Breast epithelium (tissue), 4 donors: ENCODE results near the gene INPPL1. TPM values are rescaled to one million over a fixed set of nuclear protein-coding genes. Genes with fewer than 3 reads are reported as not detected.

Source experiments
- DNase-seq, 2 donors: peaks; one replicate each; pipeline ENCODE4 v3.0.0-alpha.2; 2019; ENCODE audit warnings: low spot score in 2 of 2
- H3K27ac ChIP-seq, 2 donors: fragments of 200-600 bp; sonication (generic) in 1 of 2; one replicate each; pipeline ENCODE4 v1.5.1; 2016 to 2019; ENCODE audit warnings: mild to moderate bottlenecking in 1 of 2
- H3K27me3 ChIP-seq, 2 donors: fragments of 200-600 bp; sonication (generic) in 1 of 2; one replicate each; pipeline versions ENCODE4 v1.5.1 to v1.6.0; 2017 to 2019; ENCODE audit warnings: control low read depth in 1 of 2, mild to moderate bottlenecking in 1 of 2
- H3K36me3 ChIP-seq: fragments of 200-600 bp; one replicate; pipeline ENCODE4 v1.5.1; 2019
- H3K4me1 ChIP-seq, 2 donors: fragments of 200-600 bp; sonication (generic); one replicate each; pipeline ENCODE4 v1.5.1; 2016 to 2019; ENCODE audit warnings: control low read depth in 1 of 2
- H3K4me3 ChIP-seq, 3 donors: fragments of 200-600 bp; sonication (generic); 1 replicate in 2 of 3; 2 replicates in 1 of 3; pipeline ENCODE4 v1.5.1; 2016 to 2019; ENCODE audit warnings: mild to moderate bottlenecking in 3 of 3, moderate library complexity in 2 of 3
- H3K9me3 ChIP-seq, 2 donors: fragments of 200-600 bp; sonication (generic) in 1 of 2; one replicate each; pipeline ENCODE4 v1.5.1; 2016 to 2019; ENCODE audit warnings: control low read depth in 1 of 2
- CTCF ChIP-seq, 3 donors: fragments of 450-650 bp; IDR thresholded peaks; one replicate each; pipeline ENCODE4 v1.5.1; 2016 to 2017; ENCODE audit warnings: antibody characterized with exemption in 3 of 3, mild to moderate bottlenecking in 3 of 3, moderate library complexity in 3 of 3
- POLR2A ChIP-seq: fragments of 450-650 bp; IDR thresholded peaks from one replicate; pipeline ENCODE4 v1.6.1; 2016; ENCODE audit warnings: antibody characterized with exemption, mild to moderate bottlenecking, moderate library complexity
- POLR2AphosphoS5 ChIP-seq, 3 donors: sonication (generic); formaldehyde crosslinking; IDR thresholded peaks; one replicate each; pipeline ENCODE4 v1.6.1; 2017; ENCODE audit warnings: antibody characterized with exemption in 3 of 3
- intact Hi-C: fragments of 100-400 bp; cut with DNase I; formaldehyde crosslinking; loops from one replicate; pipeline ENCODE4 v1.15.1; 2023; ENCODE audit warnings: low total_unique reads
- total RNA-seq, 3 donors: library from RNA; depleted of rRNA; stranded (reverse); fragments of >200 nt; gene quantifications; one replicate each; pipeline ENCODE4 v1.1.0, GENCODE V29; 2016

The INPPL1 gene
- total RNA-seq, 3 donors from 2014 or later: 47.2 to 91.8 (median 73.1) TPM

- no peak overlapping the region for H3K4me3 ChIP-seq
- no peaks in the 10 kb centered on the region for H3K9me3 ChIP-seq
- H3K36me3 ChIP-seq: peaks cover 5% of the 10 kb centered on the region
- H3K27ac ChIP-seq: no peak overlapping the region
- peak in 1 of 2 donors; percentile 11 for DNase-seq
- H3K4me1 ChIP-seq: peaks cover 0 to under 1% of the 10 kb centered on the region in 2 donors
- intact Hi-C loops: no loop called here
- no peak for TF ChIP-seq POLR2AphosphoS5 (IDR thresholded peaks at IDR 0.05)
- TF ChIP-seq POLR2A: no peak
- no peak for TF ChIP-seq CTCF (IDR thresholded peaks at IDR 0.05)
- H3K27me3 ChIP-seq: no peaks in the 10 kb centered on the region
Observed at GRCh38 chr11:72234514-72234830, 9.9 kb downstream of the INPPL1 start.

GRCh38 chr11:72234920-72235319 lies 10.4 kb downstream of the INPPL1 start:
- peaks cover 5% of the 10 kb centered on the region for H3K36me3 ChIP-seq
- peaks cover 0 to 5% of the 10 kb centered on the region in 2 donors for H3K4me1 ChIP-seq
- H3K9me3 ChIP-seq: no peaks in the 10 kb centered on the region
- peak in 1 of 2 donors; percentile 8 for DNase-seq
- no peak overlapping the region for H3K4me3 ChIP-seq
- no peak overlapping the region for H3K27ac ChIP-seq
- TF ChIP-seq POLR2AphosphoS5 (IDR thresholded peaks at IDR 0.05) (no peak), POLR2A (no peak), CTCF (IDR thresholded peaks at IDR 0.05) (no peak)
- intact Hi-C loops: no loop called here
- H3K27me3 ChIP-seq: no peaks in the 10 kb centered on the region

GRCh38 chr11:72235351-72236057 lies 10.9 kb downstream of the INPPL1 start:
- Histone ChIP-seq H3K27me3 (no peaks in the 10 kb centered on the region), H3K4me1 (peaks cover 0 to 11% of the 10 kb centered on the region in 2 donors), H3K27ac (peak overlapping the region in 1 of 2 donors; percentile 1), H3K36me3 (peaks cover 2% of the 10 kb centered on the region), H3K9me3 (no peaks in the 10 kb centered on the region), H3K4me3 (no peak overlapping the region)
- no peak for DNase-seq
- TF ChIP-seq CTCF (IDR thresholded peaks at IDR 0.05) (no peak), POLR2AphosphoS5 (IDR thresholded peaks at IDR 0.05) (no peak), POLR2A (no peak)
- intact Hi-C loops: no loop called here

GRCh38 chr11:72236083-72236697 lies 11.6 kb downstream of the INPPL1 start:
- no peaks in the 10 kb centered on the region for H3K36me3 ChIP-seq
- DNase-seq: peak in 1 of 2 donors; percentile 9

More at GRCh38 chr11:72236083-72236697, 11.6 kb downstream of the INPPL1 start:
- H3K27me3 ChIP-seq: peaks cover 0 to 3% of the 10 kb centered on the region in 2 donors
- intact Hi-C loops: no loop called here
- H3K4me1 ChIP-seq: peaks cover 0 to 11% of the 10 kb centered on the region in 2 donors
- no peaks in the 10 kb centered on the region for H3K9me3 ChIP-seq
- no peak overlapping the region for H3K4me3 ChIP-seq
- TF ChIP-seq POLR2AphosphoS5 (IDR thresholded peaks at IDR 0.05) (no peak), POLR2A (no peak), CTCF (IDR thresholded peaks at IDR 0.05) (no peak)
- peak overlapping the region in 1 of 2 donors; percentile 1 for H3K27ac ChIP-seq
